CD4-positive, alpha-beta T cell treated with Interleukin-1 beta for 1 hour (primary cell): Measurements from ENCODE around the gene SHC1.

Source experiments
- DNase-seq, 2 donors: peaks; one replicate each; pipeline ENCODE4 v3.0.0-alpha.2; 2020 to 2022

Gene SHC1, protein sequence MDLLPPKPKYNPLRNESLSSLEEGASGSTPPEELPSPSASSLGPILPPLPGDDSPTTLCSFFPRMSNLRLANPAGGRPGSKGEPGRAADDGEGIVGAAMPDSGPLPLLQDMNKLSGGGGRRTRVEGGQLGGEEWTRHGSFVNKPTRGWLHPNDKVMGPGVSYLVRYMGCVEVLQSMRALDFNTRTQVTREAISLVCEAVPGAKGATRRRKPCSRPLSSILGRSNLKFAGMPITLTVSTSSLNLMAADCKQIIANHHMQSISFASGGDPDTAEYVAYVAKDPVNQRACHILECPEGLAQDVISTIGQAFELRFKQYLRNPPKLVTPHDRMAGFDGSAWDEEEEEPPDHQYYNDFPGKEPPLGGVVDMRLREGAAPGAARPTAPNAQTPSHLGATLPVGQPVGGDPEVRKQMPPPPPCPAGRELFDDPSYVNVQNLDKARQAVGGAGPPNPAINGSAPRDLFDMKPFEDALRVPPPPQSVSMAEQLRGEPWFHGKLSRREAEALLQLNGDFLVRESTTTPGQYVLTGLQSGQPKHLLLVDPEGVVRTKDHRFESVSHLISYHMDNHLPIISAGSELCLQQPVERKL

DNA sequence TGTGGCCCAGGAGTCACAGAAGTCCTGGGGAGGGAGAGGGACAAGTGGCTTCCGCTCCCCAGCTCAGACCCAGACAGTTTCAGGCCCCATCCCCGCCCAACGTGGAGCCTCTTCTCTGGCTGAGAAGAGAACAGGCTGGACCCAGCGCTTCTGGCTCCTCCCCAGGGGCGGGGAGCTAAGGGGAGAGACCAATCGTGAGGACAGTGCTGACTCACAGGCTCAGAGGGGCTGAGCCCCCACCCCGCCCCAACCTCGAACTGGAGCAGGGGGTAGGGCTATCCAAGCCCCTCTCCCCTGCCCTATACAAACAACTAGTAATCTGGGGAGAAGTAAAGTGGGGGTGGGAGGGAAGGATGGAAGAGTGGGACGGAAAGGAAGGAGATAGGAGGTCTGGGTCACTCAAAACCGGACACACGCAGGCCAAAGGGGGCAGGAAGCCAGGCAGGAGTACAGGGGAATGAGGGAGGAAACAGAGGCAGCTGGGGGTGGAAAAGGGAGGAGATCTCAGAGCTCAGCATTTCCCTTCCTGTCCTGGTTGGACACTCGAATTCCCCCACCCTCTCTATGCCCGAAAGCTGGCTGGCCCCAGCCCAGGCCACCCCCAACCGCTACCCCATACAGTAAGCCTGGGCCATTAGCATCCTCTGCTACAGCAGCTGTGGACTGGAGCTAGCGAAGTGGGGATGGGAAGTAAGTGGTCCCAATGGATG, at the start of gene SHC1:
Gene SHC1, minus strand, starts transcription at position 117 of the 710 bp plus-strand sequence. CDS start 221 bp downstream, outside the sequence.
- DNase-seq: peak in 1 of 2 donors; percentile 66

DNA sequence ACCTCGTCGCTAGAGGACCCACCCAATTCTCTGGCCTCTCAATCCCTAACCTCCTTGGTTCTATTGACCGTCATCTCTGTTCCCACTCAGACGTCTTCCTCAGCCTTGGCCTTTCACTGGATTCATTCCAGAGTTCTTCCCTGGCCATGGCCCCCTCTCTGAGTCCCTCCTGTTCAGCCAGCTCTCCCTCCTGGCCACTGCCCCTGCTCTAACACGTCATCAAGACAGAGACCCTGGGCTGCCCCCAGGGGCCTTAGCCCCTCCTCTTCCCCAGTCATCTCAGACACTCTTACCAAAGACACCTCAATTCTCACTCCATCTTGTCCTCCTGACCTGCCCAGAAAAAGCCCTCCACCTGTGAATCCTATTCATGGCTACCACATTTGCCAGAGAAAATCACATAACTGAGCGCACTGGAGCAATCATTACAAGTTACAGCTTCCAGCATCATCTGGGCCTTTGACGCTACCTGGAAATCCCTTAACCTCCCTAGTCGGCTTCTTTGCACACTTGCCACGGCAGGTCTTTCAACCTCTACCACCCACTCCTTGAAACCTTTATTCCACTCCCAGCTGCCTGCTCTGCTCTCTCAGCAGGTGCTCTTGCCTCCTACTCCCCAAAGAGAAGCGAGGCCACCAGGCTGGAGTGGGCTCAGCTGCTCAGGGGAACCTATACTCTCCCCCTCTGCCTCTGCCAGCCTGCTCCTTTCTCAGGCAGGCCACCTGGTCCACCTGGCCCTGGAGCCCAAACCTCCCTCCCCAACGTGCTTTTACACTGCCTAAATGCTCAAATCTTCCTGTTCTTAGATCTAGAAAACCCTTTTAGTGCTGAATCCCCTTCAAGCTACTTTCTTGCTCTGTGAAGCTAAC, 49.1 kb upstream of the SHC1 start:
- no peak for DNase-seq

DNA sequence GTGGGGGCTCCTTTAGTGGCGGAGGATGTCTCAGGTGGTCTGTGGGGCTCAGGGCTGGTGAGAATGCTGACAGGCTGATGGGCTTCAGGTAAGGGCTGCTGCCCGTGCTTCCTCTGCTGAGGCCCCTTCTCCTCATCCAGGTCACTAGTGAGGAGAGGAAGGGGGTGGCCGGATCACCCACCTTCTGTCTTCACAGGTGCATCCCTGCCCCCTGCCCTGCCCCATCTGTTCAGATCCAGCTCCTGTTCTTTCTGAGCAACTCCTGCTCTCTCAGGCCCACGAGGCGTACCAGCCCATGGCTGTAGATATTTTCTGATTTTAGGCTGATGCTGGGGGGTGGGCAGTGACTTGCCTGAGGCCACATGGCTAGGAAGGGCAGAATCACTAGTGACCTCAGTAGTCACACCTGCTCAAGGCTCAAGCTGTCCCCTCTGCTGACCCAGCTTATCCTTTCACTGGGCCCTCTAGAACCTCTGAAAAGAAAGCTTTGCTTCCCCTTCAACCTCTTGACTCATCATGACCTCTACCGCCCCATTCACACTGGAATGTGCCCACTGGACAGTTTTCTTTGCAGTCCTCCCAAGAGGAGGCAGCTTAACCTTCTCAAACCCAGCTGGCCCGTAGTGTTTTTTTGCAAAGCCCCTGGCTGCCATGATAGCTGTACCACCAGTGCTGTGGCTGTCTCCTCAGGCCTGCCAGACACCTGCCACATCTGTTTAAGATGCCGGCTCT, 48.2 kb upstream of the SHC1 start:
- no peak for DNase-seq

DNA sequence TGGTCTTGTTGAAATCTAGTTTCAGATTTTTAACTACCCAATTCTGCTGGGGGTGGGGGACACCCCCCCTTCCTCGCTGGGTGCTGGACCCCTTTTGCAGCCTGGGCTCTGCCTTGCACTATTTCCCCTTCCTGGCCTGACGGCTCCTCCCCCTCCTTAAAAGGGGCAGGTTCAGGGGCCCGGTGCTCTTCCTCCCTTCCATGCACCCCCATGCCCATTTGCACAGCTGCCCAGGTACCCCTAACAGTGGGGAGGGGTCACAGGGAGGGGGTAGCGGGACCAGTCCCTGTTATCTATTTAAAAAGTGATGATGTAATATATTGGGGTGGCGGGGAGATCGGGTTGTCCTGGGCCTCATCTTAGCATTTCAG, 47.4 kb upstream of the SHC1 start:
- no peak for DNase-seq

DNA sequence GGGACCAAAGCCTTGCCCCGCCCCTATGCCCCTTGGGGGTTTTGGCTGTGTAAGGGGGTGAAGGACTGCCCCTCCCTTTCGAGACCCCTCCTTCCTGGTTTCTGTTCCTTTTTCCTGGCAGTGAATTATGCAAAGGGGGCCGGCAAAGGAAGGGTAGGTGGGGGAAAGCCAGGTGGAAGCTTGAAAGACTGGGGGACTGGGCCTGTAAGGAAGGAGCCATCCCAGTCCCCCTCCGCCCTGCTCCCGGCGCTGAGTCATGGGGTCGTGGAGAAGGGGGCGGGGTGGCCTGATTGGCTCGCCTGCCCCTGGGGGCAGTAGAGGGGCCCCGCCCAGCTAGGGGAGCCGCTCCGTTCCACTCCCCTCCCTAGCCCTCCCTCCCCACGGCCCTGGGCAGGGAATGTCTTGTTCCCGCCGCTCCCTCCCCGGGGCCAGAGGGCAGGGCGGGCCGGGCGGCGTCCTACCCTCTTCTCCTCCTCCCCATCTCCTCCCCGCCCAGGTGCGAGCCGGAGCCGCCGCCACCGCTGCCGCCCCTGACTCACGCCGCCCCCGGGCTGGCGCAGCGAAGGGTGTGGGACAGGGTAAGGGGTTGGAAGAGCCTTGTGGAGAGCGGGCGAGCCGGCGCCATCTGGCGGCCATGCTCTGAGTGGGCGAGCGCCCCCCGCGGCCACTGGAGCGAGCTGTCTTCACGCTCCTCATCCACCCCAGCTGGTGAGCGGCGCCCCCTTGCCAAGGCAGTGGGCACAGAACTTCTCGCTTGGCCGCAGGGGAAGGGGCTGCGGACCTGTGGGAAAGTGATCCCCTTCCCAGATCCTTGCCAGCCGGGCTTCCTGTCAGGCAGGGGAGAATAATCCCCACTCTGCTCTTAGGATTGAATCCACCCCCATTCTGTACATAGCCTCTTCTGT, 46.7 kb upstream of the SHC1 start:
- DNase-seq: peak; percentile 88 to 89

DNA sequence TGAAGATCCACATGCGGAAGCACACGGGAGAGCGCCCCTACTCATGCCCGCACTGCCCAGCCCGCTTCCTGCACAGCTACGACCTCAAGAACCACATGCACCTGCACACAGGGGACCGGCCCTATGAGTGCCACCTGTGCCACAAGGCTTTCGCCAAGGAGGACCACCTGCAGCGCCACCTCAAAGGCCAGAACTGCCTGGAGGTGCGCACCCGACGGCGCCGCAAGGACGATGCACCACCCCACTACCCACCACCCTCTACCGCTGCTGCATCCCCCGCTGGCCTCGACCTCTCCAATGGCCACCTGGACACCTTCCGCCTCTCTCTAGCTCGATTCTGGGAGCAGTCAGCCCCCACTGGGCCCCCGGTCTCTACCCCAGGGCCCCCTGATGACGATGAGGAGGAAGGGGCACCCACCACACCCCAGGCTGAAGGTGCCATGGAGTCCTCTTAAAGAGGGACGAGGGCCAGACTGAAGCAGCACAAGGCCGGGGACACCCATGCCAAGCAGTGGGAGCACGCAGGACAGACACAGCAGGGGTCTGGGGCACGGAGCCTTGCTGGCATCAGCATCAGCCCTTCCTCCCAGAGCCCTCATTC, 45.8 kb upstream of the SHC1 start:
- DNase-seq: peak; percentile 24 to 53

DNA sequence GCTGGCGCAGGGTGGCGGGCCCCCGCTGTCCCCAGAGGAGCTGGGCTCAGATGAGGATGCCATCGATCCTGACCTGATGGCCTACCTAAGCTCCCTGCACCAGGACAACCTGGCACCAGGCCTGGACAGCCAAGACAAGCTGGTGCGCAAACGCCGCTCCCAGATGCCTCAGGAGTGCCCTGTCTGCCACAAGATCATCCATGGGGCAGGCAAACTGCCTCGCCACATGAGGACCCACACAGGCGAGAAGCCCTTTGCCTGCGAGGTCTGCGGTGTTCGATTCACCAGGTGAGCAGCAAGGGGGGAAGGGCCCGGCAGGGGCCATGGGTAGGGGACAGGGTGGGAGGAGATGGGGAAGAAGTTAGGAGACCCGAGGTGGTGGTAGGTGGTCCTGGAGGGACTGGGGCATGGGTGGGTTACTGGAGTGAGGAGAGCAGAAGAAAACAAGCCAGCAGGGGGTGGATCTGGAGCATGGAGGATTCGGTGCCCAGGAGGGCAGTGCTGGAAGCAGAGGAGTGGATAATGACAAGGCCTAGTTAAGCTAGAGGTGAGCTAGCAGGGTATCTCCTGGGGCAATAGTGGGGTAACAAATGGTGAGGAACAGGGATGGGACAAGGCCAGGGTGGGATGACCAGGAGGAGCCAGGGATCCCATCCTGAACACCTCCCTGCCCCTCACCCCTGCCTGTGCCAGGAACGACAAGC, 45.1 kb upstream of the SHC1 start:
- no peak for DNase-seq

DNA sequence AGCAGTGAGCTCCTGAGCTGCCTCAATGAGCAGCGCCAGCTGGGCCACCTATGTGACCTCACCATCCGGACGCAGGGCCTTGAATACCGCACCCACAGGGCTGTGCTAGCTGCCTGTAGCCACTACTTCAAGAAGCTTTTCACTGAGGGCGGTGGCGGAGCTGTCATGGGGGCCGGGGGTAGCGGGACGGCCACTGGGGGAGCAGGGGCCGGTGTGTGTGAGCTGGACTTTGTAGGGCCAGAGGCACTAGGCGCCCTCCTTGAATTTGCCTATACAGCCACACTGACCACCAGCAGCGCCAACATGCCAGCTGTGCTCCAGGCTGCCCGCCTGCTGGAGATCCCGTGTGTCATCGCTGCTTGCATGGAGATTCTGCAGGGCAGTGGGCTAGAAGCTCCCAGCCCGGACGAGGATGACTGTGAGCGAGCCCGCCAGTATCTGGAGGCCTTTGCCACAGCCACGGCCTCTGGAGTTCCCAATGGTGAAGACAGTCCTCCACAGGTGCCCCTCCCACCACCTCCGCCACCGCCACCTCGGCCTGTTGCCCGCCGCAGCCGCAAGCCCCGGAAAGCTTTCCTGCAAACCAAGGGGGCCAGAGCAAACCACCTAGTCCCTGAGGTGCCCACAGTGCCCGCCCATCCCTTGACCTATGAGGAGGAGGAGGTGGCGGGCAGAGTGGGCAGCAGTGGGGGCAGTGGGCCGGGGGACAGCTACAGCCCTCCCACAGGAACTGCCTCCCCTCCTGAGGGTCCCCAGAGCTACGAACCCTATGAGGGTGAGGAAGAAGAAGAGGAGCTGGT, 44.4 kb upstream of the SHC1 start:
- no peak for DNase-seq

DNA sequence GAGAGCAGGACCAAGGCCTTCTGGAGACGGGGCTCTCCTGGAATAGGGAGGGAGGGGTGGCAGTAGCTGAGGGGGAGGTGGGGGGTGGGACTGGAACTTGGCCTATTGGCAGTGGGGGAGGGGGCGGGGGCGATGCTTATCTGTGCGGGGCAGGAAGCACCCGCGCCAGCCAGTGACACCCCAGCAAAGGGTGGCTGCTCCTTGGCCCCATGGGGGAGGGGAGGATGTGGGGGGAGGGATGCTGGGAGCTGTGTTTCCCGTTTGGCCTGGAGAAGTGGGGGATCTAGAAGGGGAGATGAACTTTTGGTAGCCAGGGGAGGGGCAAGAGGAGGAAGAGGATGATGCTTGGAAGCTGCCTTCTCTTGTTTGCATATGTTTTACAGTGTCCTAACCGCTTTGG, 43.1 kb upstream of the SHC1 start:
- DNase-seq: peak in 1 of 2 donors; percentile 44

DNA sequence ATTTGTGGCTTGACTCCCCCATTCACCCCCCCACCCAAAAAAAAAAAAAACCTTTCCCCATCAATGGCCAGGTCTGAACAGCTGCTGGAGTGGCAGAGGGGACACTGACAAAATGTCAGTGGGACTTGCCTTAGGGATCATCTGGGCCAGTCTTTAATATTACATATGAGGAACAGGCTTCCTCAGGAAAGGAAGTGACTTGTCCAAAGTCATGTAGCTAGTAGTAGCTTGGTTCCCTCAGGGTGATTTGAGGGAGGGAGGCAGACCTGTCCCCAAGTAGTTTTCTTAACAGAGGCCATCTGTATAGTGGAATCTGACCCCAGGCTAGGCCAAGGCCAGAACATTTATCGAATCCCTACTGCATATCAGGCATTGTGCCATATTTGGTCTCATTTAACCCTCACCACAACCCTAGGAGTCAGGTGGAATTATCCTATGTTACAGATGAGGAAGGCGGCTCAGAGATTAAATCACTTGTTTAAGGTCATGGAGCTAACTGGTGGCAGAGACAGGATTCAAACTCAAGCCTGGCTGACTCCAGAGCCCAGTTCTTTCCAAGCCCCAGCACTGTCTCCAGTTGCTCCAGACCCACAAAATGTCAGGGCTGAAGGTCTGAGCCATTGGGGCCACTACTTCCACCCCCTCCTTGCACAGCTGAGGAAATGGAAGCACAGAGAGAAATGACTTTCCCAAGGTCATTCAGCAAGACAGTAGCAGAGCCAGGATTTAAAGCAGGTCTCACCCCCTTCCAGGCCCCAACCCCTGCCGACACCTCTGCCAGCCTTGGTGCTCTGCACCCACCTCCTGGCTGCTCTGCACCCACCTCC, 42.4 kb upstream of the SHC1 start:
- peak in 1 of 2 donors; percentile 16 for DNase-seq

DNA sequence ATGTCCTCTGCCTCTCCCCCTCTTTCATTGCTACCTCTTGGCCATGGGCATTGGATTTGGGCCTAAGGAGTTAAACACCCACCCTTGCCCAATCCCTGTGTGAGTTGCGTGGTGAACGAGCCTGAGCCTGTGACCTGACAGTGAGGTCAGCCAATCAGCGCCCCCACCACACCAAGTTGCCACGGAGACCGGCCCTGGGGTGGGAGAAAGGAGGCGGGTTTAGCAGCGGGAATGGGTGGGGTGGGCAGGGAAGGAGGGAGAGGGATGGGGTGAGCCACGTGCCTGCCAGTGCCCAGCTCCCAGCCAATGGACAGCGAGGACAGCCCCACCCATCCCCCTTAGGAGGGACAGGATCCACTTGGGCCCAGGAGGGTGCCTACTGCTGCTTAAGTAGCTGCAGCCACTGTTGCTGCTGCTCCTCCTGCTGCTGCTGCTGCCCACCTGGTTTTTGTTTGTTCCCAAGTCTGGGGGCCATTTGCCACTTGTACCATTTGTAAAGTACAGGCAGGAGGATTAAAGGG, 41.5 kb upstream of the SHC1 start:
- DNase-seq: peak; percentile 41 to 58

DNA sequence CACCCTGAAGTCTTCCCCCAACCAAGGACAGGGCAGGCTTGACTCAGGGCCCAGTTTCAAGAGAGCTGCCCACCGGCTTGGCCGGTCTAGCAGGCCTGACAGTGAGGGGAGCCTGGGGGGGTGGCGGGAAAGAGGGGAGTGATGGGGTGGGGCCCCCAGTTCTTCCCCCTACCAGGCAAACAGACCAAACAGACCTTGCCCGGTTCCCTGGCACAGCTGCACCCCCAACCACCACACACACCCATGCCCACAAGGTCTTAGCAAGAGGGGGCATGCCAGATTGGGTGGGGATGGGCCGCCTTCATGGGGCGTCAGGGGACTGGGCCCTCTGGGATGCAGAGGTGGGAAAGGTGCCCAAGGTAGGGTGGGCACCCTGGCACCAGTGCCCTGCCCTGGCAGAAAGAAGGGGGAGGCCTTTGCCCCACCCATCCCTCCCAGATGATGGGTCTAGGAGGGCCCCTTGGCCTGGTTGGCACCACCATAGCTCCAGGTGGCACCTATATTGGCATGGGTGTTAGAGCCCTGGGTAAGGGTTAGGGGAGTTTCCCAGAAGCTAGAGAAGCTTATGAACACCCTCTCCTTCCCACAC, 41.0 kb upstream of the SHC1 start:
- DNase-seq: no peak

DNA sequence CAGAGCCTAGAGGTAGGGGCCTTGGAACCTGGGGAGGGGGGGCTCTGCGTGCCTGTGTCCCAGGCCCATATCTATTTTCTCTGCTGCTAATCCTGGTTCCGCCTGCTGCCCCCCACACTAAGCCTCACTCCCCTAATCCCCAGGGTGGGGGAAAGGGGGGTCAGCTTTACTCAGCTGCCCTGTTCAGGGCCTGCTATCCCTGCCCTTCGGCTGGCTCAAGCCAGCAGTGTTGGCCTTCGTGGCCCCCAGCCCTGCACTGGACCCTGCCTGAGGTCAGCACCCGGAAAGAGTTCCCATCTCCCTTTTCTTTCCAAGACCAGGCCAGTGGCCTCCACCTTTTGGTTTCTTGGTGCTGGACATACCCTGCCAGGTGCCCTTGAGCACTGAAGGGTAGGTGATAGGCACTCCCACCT, 40.5 kb upstream of the SHC1 start:
- DNase-seq: no peak

DNA sequence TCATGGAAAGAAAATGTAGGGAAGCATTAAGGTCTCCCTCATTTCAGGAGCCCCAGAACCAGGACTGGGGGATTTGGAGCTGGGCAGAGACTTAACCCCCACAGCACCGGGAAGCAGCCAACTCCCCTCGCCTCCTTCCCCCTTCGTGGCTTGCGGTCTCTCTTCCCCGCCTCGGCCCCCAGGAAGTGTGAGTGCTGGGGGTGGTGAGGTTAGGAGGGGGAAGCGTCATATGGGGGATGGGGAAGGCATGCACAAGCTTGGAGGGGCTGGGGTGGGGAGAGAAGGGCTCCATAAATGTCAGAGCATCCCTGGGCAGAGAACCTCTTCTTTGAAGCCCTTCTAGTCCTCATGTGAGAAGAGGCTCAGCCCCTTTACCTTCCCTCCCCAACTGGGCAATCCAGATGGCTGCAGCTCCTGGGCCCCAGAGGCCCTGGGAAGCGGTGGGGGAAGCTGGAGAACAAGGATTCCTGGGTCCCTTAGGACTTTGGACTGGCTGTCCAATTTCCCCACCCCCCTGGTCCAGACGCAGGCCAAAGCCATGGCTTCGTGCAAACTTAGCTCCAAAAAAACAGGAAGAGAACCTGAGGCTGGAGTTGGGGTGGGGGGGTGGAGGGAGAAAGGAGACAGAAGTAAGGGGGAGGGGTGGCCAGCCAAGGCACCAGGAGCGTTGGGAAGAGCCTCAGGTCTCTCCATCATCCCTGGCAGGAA, 39.8 kb upstream of the SHC1 start:
- peak in 1 of 2 donors; percentile 37 for DNase-seq

DNA sequence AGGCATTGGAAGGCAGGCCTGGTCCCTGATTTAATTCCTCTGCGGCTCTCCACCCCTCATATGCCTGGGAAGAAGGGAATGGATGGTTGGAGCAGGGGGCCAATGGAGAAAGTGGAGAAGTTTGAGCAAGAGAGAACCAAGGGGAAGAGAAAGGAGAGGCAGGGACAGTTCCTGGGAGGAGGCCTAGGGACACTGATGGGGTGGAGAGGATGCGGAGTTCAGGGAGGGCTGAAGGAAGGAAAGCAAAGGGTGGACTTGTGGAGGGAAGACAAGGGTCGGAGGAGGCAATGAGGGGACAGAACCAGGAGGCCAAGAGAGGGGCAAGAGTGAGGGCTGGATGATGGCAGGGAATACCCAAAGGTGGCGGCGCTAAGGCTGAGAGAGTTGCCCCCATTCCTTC, 39.2 kb upstream of the SHC1 start:
- DNase-seq: no peak

DNA sequence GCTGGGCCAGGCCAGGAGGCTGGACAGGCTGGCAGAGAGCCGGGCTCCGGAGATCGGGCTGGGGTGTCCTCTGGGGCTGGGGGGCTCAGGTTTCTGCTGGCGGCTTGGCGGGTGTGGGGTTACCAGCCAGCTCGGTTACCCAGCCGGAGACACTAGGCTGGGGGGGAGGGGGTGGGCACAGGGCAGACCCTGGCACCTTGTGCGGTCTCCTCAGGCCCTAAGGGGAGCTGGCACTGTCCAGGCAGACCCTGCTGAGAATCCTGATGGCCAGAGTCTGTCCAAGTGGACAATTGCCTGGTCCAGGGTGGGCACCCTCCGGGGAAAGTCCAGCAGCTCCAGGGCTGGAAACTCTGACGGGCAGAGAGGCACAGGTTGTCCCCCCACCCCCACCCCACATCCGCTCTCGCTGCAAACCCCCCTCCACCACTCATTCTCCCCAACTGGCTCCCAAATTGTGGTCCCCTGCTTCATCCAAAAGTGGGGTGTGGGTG, 38.7 kb upstream of the SHC1 start:
- DNase-seq: no peak
